ENCODE data around the gene NANOS2.
A peak's percentile ranks its signal among the peaks of the same experiment; 100 is the strongest.

- TF ChIP-seq HMGXB4 (CRISPR knock-in tag; IDR thresholded peaks at IDR 0.05; ENCODE audit: borderline replicate concordance in 1 of 2, low read depth in 1 of 2) (peak; percentile 94), GFI1 (CRISPR knock-in tag; IDR thresholded peaks at IDR 0.05; ENCODE audit: borderline replicate concordance) (peak; percentile 66; the same call in 1 of the 2 replicates), GPBP1L1 (CRISPR knock-in tag; IDR thresholded peaks at IDR 0.05) (no peak), TMF1 (CRISPR knock-in tag; IDR thresholded peaks at IDR 0.05; ENCODE audit: low read depth) (no peak), ZNF660 (CRISPR knock-in tag; IDR thresholded peaks at IDR 0.05; ENCODE audit: borderline replicate concordance, low read depth) (no peak), CREB3 (CRISPR knock-in tag; IDR thresholded peaks at IDR 0.05) (no peak), ZNF674 (CRISPR knock-in tag; IDR thresholded peaks at IDR 0.05; ENCODE audit: low read depth) (no peak), ZNF496 (CRISPR knock-in tag; IDR thresholded peaks at IDR 0.05; ENCODE audit: insufficient replicate concordance) (no peak), EED (CRISPR knock-in tag; IDR thresholded peaks at IDR 0.05) (no peak; the same call in 1 of the 2 replicates), FOXM1 (CRISPR knock-in tag; IDR thresholded peaks at IDR 0.05) (no peak)
- TF ChIP-seq, protein P1, sequence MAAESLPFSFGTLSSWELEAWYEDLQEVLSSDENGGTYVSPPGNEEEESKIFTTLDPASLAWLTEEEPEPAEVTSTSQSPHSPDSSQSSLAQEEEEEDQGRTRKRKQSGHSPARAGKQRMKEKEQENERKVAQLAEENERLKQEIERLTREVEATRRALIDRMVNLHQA (CRISPR knock-in tag; IDR thresholded peaks at IDR 0.05) = no peak
Observed at GRCh38 chr19:45882652-45883585, 31.7 kb downstream of the NANOS2 start.

Measured in HepG2 (cell line).